CD4-positive, alpha-beta T cell treated with Interleukin-10 for 1 hour (primary cell): Measurements from ENCODE around the gene HIVEP1.

Experiments used
- DNase-seq: peaks from one replicate; pipeline ENCODE4 v3.0.0-alpha.2; 2020

Gene HIVEP1

GRCh38 chr6:12051861-12052368 is 39.8 kb downstream of the HIVEP1 start:
- DNase-seq, result peak; percentile 78

- DNase-seq, result no peak
These were observed 46.3 kb downstream of the HIVEP1 start for GRCh38 chr6:12058172-12058961.

GRCh38 chr6:12060780-12061609 is 48.9 kb downstream of the HIVEP1 start:
- peak; percentile 85 for DNase-seq

GRCh38 chr6:12062605-12063004 is 50.5 kb downstream of the HIVEP1 start:
- DNase-seq, result no peak

DNA sequence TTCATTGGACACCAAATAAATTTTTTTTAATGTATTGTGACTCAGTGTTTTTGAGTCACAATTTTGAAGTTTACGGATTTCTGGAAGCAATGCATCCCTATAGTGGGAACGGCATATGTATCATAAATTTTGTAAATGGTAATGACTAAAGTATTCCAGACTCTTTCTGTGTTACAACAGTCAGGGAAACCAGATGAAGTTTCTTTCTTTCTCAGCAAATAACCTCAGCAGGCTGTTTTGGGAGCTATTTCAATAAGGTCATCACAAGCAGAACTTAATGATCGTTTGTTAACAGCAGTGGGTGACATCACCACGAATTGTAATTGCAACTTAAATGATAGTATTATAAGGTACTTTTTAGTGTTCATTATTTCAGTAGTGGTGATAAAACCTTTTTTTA is 52.0 kb downstream of the HIVEP1 start:
- DNase-seq, result no peak

DNA sequence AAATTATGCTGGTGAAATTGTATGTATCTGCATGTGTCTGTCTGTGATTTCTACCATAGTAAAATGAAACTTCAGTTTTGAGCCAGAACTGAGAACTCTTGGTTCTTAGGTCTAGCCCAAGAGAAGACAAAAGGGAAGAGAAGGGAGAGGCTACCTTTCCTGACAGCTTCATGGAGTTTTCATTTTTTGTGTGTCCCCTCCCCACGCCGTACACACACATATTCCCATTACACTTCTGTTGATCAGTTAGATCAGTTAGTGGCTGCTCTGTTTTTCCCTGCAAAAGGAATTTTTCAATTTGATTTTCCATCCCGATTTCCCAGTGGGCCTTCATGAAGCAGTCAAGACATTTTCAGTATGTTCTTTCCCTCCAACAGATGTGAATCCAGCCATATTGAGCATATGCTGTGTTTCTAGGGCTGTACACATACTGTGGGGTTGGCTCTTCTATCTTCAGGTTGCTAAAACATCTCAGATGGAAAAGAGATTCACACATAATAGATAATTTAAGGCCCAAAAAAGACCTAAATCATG is 52.5 kb downstream of the HIVEP1 start:
- no peak for DNase-seq

GRCh38 chr6:12065321-12066140 is 53.4 kb downstream of the HIVEP1 start:
- peak; percentile 20 for DNase-seq

- DNase-seq, result no peak
These were observed 54.2 kb downstream of the HIVEP1 start for GRCh38 chr6:12066297-12066696.

GRCh38 chr6:12068899-12069557 is 56.9 kb downstream of the HIVEP1 start:
- no peak for DNase-seq

DNA sequence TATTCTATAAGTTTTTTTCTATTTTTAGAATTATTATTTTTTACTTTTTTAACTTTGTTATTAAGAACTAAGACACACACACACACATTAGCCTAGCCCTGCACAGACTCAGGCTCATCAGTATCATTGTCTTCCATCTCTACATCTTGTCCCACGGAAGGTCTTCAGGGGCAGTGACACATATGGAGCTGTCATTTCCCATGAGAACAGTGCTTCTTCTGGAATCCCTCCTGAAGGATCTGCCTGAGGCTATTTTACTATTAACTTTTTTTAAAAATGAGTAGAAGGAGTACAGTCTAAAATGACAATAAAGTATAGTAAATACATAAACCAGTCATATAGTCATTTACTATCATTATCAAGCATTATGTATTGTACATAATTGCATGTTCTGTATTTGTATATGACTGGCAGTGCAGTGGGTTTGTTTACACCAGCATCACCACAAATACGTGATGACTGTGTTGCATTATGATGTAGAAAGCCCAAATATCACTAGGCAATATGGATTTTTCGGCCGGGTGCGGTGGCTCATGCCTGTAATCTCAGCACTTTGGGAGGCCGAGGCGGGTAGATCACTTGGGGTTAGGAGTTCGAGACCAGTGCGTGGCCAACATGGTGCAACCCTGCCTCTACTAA is 57.9 kb downstream of the HIVEP1 start:
- DNase-seq, result no peak

DNA sequence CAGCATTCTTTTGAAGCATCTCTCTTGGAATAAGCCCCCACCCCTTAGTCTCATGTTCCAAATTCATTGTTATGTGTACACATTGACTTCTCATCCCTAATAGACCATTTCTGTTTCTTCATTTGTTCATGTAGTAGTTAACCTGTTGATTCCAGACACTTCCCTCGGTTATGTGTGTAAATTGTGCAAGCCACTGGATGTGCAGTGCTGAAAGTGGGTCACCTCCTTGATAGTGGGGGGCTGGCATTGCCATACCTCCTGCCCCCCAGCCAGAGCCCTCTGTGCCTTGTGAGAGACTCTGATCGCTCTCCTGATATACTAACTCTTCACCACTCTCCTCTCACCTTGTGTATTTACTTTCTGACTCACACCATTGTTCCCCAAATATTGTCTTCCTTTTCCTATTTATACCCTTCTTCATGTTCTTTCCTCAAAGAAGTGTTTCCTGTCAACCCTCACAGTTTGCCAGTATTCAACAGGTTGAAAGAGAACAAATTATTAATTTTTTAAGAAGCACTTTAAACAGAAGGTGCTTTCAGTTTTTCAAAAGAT is 59.0 kb downstream of the HIVEP1 start:
- DNase-seq, result no peak

DNA sequence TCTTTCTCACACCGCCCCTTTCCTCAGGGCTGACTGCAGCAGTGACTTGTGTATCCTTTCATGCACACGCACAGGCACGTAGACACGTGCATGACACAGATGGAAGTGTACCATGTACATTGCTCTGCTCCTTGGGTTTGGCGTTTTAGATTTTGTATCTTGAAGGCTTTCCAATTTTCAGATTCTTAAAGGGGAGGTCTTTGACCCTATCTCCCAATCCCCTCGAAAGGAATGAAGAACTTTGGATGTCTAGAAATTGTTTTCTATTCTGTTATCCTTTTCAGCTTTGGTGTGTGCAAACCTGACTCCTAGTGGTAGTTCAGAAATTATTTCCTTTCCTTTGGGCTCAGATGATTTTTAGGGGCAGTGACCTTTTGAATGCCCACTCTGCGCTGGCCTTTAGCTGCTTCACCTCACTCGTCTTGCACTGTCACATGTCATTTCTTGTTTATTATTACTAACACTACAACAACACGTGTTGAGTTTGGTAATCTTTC is 63.0 kb downstream of the HIVEP1 start:
- DNase-seq, result peak; percentile 24

DNA sequence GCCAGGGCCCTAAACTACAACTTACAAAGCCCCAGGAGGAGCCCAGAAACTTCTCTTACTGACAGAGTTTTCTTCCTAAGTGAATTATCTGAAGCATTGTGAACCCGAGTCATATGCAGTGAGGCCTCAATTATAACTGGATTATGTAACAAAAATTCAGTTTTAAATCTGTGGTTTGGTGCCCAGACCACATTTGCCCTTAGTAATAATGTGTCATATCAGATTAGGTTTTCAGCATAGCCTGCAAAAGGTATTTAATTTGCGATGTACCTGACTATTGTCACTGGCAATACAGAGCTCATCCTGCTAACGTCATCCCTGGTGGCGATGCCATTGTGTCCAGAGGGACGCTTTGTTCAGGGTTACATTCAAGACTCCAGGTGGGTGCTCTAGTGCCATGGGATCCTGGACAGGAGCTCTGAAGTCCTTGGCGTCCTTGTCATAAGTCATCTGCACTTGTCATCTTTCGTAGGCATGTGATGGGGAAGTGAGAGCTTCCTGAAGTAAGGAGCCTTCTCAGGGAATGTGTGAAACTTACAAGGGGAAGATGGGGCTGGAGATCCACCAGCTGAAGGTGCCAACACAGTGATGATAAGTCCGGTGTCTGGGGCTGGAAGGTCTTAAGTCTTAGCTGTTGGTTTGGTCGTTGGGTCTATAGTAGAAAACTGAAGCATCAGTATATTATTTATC is 65.1 kb downstream of the HIVEP1 start:
- no peak for DNase-seq

DNA sequence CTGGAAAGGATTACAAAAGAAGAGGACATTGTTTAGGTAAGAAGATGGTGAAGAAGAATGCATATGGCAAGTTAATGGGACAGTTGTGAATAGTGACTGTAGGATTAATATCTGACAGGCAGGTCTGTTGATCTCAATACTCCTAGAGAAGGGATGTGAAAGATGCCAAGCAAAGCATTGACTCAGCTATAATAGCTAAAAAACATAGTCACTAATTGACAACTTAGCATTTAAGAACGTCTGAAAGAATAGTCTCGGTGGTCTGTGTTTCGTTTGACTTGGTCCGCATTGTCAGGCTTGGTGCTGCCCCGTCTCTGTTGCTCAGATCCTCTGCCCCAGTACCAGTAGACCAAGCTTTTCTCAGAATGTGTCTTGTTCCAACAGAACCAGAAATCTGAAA is 65.9 kb downstream of the HIVEP1 start:
- DNase-seq, result no peak

- DNase-seq, result no peak
These were observed 69.7 kb downstream of the HIVEP1 start for GRCh38 chr6:12081771-12082170.

GRCh38 chr6:12082368-12082767 is 70.3 kb downstream of the HIVEP1 start:
- DNase-seq, result no peak

DNA sequence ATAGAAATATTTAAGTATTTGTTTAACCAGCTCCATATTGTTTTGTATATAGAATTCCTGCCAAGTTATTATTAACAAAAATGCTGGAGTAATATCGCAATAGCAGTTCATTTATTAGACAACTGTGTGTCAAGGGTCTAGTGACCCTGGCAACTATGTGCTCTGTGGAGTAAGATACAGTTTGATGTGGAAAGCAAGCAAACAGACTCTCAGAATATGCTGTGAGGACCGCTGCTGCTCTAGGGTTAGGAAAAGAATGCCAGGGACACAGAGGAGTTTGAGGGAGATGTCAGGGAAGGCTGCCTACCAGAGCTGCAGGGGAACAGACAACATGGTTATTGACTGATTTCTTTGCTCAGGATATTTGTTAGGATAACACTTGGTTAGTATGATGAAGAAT is 71.2 kb downstream of the HIVEP1 start:
- no peak for DNase-seq

DNA sequence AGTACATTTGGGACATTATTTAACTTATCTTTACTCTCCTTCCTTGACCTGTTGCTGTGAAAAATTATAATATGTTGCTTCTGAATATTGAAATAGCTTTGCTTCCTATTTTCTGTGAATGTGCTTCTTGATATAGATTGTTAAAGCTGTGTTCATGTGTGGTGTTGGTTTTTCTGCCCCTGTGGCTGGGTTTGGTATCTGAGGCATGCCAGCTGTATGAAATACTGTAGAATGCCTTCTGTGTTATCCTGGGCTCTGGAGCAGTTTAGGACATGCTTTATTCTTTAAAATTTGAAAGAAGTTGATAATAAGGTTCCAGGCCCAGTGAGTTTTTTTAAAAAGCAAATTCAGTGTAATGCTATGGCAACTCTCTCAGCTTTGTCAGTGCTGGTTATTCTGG is 71.7 kb downstream of the HIVEP1 start:
- DNase-seq, result no peak

DNA sequence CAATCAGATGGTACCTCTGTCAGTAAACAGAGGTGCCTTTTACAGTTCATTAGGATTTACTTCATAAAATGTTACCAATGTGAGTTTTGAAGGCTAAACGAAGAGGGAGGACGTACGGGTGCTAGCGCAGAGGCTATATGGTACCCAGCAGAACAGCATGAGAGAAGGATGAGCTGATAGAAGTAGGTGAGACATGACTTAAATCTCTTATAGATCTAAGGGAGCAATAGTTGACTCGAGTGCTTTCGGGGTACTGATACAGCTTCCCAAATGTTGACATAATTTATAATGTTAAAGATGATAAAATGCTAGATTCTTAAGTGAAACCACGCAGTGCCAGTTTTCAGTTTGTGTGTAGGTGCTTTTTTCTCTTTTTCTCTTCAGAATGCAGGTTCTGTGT is 72.6 kb downstream of the HIVEP1 start:
- no peak for DNase-seq

DNA sequence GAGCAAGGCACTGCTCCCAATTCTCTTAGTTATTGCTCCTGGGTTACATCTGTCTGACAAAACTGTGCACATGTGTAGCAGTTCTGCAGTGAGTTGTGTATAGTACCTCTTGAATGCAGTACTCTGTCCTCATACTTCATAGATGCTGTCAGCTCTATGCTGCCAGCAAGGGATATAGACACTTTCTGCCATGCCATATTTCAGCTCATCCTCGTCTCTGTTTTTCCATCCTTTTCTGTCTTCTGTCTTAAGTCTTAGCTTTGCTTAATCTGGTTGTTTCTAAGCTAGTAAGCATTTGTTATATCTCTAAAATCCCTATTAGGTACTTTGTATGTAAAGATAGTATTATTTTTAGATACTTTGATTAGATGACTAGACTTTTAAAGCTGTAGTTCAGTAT is 76.4 kb downstream of the HIVEP1 start:
- DNase-seq, result no peak

- DNase-seq, result no peak
These were observed 78.6 kb downstream of the HIVEP1 start for GRCh38 chr6:12090714-12091113.
